Stimulated activated CD8-positive, alpha-beta memory T cell treated with anti-CD3 and anti-CD28 coated beads, Interleukin-7, amount 100 ng/mL, for 48 hours (primary cell): Measurements from ENCODE around the gene CCDC171.
"Not testable (repeated sequence)": the region's sequence is repeated elsewhere in the genome, so short reads cannot be mapped to it uniquely, and the experiment has no call there.

Source experiments
- DNase-seq, 2 donors: peaks; one replicate each; pipeline ENCODE4 v3.0.0-alpha.2; 2020; ENCODE audit warnings: low read depth in 1 of 2; ENCODE audit errors: extremely low read depth in 1 of 2

CCDC171 gene

DNA sequence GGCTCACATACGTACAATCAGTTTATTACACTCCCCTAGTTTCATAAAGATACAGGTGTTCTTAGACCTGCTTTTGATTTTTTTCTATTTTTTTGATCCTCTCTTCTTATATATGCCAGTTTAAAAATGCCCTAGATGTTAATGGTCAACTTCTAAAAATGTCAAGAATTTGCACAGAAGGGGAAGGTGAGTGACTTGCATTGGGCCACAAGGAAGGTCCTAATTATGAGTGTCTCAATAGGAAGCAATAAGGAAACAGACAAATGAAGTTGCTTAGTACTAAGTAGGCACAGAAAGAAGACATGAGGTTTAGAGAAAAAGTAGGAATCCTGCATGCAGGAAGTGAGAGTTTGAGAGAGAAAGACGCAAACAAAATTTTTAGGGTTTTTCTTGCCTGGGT, 3.2 kb upstream of the CCDC171 start:
- DNase-seq, result no peak

GRCh38 chr9:15553528-15553898, 670 bp downstream of the CCDC171 start:
- DNase-seq, result no peak

DNA sequence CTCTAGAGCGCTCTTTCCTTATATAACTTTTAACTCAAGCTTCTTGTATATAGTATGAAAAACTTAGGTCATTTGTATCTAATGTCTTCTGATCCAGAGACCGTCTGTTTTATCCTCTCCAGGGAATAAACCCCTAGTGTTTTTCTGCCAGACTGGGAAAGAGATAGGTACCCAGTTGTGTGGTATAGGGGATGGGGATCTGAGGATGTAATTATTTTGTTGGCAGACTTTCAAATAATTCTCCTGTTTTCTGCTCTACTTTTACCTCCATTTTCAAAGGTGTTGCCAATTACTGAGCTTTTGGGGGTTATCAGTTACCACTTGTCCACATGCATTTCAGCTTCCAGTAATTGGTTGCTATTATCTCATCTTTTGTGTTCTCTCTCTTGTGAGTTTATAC, 17.9 kb downstream of the CCDC171 start:
- DNase-seq, result no peak

DNA sequence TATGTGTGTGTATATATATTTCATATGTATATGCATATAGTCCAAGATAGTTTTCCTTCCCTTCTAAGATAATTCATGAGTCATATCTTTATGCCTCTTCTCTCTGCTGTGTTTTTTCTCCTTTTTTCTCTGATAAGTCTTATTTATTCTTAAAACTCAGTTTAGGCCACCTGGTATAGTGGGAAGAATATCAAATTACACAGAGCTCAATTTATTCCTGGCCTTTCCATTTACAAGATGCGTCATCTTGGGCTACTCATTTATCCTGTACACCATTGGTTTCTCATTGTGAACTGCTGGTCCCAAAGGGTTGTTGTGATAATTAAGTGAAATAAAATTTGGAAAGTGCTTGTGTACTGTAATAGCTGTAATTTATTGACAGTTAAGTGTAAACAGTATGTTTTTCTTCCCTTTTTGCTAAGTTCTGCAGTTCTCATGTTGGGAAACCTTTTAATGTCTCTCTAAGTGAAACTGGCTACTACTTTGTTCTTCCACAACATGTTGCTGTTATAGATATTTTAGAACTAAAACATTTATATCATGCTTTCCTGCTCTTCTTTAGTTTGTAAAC, 19.4 kb downstream of the CCDC171 start:
- no peak for DNase-seq

GRCh38 chr9:15576350-15577050, 23.7 kb downstream of the CCDC171 start:
- no peak for DNase-seq

DNA sequence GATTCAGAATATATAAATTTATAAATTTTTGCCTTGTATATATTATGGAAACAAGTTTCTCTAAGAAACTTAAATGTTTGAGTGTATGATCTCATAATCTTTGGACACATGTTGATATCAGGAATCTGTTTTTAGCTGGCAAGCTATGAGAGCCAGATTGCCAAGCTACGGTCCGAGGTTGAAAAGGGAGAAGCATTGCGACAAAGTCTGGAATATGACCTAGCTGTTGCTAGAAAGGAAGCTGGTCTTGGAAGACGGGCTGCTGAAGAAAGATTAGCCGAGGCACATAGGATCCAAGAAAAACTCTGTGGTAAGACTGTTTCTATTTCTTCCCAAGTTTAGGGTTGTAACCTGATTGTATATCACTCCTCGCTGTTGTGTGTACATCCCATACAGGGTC, 25.9 kb downstream of the CCDC171 start:
- DNase-seq, result no peak

DNA sequence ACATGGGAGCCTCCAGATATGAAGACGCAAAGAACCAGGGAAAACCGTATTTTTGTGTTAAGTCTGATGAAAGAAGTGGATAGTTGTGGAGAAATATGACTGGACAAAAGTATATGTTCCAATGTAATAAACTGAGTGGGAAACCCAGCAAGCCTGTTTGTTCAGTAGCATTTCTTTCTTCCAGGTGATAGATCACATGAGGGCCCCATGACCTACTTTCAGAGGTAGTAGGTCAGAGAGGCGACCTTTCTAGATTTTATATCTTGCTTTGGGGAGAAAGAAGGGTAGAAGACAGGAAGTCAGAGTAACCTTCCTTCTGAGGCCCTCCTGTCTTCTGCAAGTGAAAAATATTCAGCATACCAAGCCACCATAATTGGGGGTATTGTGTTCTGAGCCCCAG, 31.5 kb downstream of the CCDC171 start:
- no peak for DNase-seq

- no peak for DNase-seq
These were observed 39.5 kb downstream of the CCDC171 start for GRCh38 chr9:15592317-15592716.

DNA sequence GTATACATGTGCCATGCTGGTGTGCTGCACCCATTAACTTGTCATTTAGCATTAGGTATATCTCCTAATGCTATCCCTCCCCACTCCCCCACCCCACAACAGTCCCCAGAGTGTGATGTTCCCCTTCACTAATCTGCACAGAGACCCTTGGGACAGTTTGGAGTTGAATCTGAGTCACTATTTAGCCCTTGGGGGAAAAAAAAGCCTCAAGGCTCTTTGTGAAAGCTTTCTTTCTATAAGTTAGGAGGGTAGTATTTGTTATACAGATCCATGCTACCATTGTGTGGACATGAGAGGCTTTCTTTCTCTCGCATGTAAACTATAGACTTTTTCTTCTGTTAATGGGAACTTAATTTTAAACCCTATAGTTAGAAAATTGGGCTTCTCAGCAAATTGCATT, 40.1 kb downstream of the CCDC171 start:
- not testable (repeated sequence) for DNase-seq

DNA sequence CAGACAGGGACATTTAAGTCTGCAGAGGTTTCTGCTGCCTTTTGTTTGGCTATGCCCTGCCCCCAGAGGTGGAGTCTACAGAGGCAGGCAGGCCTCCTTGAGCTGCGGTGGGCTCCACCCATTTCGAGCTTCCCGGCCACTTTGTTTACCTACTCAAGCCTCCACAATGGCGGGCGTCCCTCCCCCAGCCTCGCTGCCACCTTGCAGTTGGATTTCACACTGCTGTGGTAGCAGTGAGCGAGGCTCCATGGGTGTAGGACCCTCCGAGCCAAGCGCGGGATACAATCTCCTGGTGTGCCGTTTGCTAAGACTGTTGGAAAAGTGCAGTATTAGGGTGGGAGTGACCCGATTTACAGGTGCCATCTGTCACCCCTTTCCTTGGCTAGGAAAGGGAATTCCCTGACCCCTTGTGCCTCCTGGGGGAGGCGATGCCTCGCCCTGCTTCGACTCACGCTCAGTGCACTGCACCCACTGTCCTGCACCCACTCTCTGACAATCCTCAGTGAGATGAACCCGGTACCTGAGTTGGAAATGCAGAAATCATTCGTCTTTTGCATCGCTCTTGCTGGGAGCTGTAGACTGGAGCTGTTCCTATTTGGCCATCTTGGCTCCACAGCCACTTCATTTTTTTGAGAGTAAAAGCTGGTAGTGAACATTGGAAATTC, 48.0 kb downstream of the CCDC171 start:
- DNase-seq, result not testable (repeated sequence)

DNA sequence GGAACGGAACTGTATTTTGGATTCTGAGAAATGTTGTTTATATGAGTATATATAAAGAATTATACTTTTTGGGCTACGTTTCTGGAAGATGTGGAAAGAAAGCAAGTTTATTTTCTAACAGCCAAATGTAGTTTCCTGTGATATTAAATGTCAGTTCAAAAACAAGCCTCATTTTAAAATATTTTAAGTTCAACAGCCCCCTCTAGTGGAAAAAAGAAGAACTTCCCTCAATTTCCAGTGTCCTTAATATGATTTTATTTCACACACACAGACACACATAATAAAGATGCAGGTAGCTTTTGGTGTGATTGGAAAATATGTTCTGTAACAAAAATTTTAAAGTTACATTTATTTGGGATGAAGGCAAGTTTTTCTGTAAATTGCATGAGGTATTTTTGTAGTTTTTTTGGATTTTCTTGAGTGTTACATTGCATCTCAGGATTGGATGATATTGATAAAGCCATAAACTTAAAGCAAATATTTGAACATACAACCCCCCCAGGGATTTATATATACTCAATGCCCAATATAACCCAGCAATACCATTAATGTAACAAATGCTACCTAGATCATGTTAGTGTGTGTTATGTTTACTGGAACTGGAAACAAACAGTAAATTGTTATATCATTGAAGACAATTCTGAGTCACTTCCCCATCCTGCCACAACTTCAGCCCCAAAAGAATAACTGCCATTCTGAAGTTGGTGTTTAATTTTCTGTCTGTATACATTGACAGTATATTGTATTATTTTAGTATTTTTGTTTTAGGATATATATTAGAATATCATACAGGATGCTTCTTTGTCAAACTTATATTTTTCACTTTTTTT, 54.0 kb downstream of the CCDC171 start:
- DNase-seq, result no peak

DNA sequence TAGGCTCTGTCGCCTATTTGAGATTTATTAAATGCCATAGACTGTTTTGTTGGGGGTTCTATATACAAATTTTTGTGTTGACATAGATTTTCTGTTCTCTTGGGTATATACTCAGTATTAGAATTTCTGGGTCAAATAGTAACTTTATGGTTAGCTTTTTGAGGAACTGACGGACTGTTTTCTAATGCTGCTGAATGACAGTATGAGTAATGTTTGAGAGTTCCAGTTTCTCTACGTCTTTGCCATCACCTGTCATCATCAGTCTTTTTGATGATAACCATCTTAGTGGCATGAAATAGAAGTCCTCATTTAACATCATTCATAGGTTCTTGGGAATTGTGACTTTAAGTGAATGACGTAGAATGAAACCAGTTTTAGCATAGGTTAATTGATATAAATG, 60.1 kb downstream of the CCDC171 start:
- DNase-seq, result no peak

- no peak for DNase-seq
These were observed 64.9 kb downstream of the CCDC171 start for GRCh38 chr9:15617782-15618181.

DNA sequence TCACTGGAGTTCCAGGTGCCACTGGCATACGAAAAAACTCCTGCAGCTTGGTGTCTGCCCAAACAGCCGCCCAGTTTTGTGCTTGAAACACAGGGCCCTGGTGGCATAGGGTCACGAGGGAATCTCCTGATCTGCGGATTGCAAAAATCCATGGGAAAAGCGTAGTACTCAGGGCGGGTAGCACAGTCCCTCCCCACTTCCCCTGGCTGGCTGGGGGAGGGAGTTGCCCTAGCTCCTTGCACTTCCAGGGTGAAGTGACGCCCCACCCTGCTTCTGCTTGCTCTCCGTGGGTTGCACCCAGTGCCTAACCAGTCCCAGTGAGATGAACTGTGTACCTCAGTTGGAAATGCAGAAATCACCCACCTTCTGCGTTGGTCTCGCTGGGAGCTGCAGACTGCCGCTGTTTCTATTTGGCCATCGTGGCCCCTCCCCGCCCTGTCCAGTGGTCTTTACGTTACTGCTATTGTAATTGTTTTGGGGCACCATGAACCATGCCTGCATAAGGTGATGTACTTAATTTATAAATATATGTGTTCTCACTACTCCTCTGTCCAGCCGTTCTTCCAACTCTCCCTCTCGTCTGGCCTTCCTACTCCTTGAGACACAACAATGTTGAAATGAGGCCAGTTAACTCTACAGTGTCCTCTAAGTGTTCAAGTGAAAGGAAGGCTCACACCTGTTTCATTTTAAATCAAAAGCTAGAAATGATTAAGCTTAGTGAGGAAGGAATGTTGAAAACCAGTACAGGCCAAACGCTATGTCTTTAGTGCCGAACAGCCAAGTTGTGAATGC, 65.9 kb downstream of the CCDC171 start:
- no peak for DNase-seq

DNA sequence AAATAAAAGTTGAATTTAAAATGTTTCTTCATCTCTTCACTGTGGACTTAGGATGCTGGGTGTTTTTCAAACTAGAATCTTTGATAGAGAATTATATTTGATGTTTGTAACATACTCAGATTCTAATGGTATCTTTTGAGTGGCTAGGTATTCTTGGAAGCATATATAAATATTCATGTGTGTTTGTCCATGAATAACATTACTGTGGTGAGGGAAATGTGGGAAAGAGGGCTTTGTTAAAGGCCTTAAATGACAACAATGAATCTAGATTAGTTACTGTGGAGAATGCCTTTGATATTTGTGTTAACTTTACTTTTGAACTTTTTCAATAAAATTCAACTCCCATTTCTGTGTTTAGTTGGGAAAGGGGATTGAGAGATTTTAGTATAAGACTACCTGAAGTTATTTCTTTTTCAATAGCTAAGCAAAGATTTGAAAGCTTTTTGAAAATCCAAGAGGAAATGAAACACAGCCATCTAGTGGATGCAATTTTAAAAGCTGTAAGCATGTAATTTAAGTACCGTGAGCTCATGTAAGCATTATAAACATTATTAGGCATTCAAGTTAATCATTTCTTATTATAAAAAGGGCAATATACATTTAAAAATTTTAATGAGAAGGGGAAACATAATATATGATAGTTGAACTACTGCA, 69.6 kb downstream of the CCDC171 start:
- no peak for DNase-seq

DNA sequence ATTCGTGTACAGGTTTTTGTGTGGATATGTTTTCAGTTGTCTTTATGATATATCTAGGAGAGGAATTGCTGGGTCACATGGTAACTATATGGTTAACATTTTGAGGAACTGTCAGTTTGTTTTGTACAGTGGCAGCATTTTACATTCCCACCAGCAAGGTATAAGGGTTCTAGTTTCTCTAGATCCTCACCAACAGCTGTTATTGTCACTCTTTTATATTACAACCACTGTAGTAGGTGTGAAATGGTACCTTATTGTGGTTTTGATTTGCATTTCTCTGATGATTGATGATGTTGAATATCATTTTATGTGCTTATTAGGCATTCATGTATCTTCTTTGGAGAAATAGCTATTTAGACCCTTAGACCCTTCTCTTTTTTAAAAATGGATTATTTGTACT, 82.9 kb downstream of the CCDC171 start:
- no peak for DNase-seq

- no peak for DNase-seq
These were observed 87.3 kb downstream of the CCDC171 start for GRCh38 chr9:15640121-15640520.

DNA sequence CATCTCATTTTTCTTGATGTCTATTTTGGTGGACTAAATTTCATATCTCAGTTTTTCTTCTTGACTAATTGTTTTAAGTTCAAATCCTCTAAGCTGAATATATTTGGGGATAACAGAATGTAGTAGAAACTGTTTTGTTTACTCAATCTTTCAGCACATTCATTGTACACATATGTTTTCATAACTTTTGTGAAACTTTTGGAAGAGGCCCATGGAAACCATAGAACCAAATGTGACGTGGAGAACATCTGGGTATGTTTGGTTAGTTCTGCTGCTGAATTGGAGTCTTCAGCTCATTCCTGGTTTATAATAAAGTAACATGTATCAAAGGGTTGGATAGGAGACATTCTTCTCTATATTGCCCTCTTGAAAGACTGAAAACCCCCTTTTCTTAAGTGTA, 88.4 kb downstream of the CCDC171 start:
- DNase-seq, result no peak

DNA sequence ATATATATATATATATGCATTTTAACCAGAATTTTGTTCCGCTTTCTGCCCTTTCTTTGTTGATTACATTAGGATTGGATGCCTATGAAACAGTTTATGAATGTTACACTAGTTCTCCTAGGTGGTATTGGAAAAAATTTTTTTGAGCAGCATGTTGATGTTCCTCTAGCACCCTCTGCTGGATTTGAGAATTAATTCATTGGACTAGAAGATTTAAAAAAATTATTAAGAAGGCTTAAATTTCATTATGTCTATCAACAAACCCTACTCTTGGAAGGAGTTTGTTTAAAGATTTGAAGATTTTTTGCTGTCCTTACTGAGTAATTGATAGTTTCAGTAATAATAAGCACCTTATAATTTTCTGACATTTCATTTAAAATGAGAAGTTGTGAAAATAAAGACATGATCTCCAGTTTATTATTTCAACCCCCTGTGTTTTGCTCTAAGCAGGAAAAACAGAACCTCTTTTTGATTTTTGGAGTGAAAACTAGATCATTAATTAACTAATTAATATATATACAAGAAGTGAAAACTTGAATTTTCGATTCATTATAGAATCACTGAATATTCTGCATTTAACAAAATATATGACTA, 89.6 kb downstream of the CCDC171 start:
- no peak for DNase-seq

DNA sequence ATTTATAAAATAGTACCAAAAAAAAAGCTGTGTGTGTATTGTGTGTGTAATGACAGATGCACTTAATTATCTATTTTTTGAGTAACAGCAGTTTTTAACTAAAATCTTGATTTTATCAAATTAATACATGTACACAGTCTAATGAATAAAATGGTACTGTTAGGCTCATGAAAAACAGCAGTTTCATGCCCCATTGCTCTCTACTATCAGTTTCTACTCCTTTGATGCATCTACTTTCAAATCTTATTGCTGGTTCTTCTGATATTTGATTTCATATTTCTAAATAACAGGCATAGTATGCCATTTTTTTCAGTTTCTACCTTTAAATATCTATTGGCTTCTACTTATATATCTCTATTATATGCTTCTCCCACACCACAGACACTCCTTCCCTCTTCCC, 117.4 kb downstream of the CCDC171 start:
- DNase-seq, result no peak
